HEK293 (cell line): ENCODE data around the gene FIGN.

Experiments
- CTCF ChIP-seq: fragments of 450-650 bp; formaldehyde crosslinking; IDR thresholded peaks from 2 replicates; pipeline ENCODE4 v1.5.1; 2016; ENCODE audit warnings: missing biosample characterization, missing genetic modification characterization
- MEIS1 ChIP-seq: sonication (generic); formaldehyde crosslinking; IDR thresholded peaks from 2 replicates; pipeline ENCODE4 v1.8.1; 2022; ENCODE audit warnings: missing genetic modification reagents, mild to moderate bottlenecking, borderline replicate concordance
- REST ChIP-seq: fragments of 450-650 bp; formaldehyde crosslinking; IDR thresholded peaks from 2 replicates; pipeline ENCODE4 v1.5.1; 2016; ENCODE audit warnings: missing biosample characterization, missing genetic modification characterization
- SCRT1 ChIP-seq: fragments of 450-650 bp; formaldehyde crosslinking; IDR thresholded peaks from 2 replicates; pipeline ENCODE4 v1.5.1; 2016; ENCODE audit warnings: missing biosample characterization, missing genetic modification characterization, borderline replicate concordance
- WT1 ChIP-seq: fragments of 450-650 bp; formaldehyde crosslinking; IDR thresholded peaks from 2 replicates; pipeline ENCODE4 v1.5.1; 2016; ENCODE audit warnings: missing biosample characterization, missing genetic modification characterization
- ZFP37 ChIP-seq: fragments of 450-650 bp; formaldehyde crosslinking; IDR thresholded peaks from 2 replicates; pipeline ENCODE4 v1.5.1; 2016; ENCODE audit warnings: missing biosample characterization, missing genetic modification characterization
- ZFP41 ChIP-seq: fragments of 450-650 bp; formaldehyde crosslinking; IDR thresholded peaks from 2 replicates; pipeline ENCODE4 v1.5.1; 2016; ENCODE audit warnings: missing biosample characterization, missing genetic modification characterization, borderline replicate concordance
- ZNF311 ChIP-seq: fragments of 450-650 bp; formaldehyde crosslinking; IDR thresholded peaks from 2 replicates; pipeline ENCODE4 v1.5.1; 2017; ENCODE audit warnings: missing biosample characterization, missing genetic modification characterization, borderline replicate concordance
- ZNF558 ChIP-seq: fragments of 450-650 bp; formaldehyde crosslinking; IDR thresholded peaks from 2 replicates; pipeline ENCODE4 v1.5.1; 2016; ENCODE audit warnings: missing biosample characterization, missing genetic modification characterization

DNA sequence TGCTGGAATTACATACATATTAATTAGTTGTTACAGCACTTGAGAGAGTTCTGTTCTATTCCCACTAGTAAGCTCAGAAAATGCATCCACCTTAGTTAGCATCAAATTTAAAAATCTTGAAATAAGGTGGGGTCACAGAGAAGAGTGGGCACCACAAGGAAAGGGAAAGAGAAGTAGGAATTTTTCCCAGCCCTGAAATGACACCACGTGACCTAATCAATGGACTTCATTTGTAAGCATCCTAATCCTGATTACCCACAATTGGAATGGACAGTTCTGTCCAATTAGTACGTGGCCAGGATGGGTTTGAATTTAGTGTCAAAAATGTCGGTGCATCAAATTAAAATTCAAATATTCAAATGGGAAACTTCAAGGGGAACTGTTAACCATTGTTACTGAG, 186.8 kb downstream of the FIGN start:
- TF ChIP-seq ZNF558 (tag by site-specific recombination) (no peak), WT1 (tag by site-specific recombination) (no peak), ZFP37 (tag by site-specific recombination) (no peak), CTCF (no peak), ZFP41 (no peak), ZNF311 (tag by site-specific recombination) (no peak), MEIS1 (CRISPR knock-in tag) (no peak), REST (tag by site-specific recombination) (no peak), SCRT1 (tag by site-specific recombination) (no peak)
